Activated CD4-positive, CD25-positive, alpha-beta regulatory T cell treated with anti-CD3 and anti-CD28 coated beads, Interleukin-2, amount 50 U/mL, for 24 hours (primary cell): ENCODE results near the gene NF1.
"Not testable (repeated sequence)": the region's sequence is repeated elsewhere in the genome, so short reads cannot be mapped to it uniquely, and the experiment has no call there.

Source experiments
- ATAC-seq, 2 donors: fragments of 150-1000 bp; cut with Tn5 transposase; one replicate each; pipeline ENCODE4 v1.10.0; 2021; ENCODE audit warnings: mild to moderate bottlenecking in 1 of 2, moderate library complexity in 1 of 2

Gene NF1

GRCh38 chr17:31178951-31179350 is 84.2 kb downstream of the NF1 start:
- ATAC-seq: not testable (repeated sequence)

- ATAC-seq: no peak
These were observed 100.5 kb downstream of the NF1 start for GRCh38 chr17:31195305-31195704.

GRCh38 chr17:31198026-31198425 is 103.2 kb downstream of the NF1 start:
- ATAC-seq: no peak

GRCh38 chr17:31198666-31199065 is 103.9 kb downstream of the NF1 start:
- ATAC-seq: not testable (repeated sequence)

GRCh38 chr17:31200287-31200686 is 105.5 kb downstream of the NF1 start:
- ATAC-seq: no peak

GRCh38 chr17:31202968-31203367 is 108.2 kb downstream of the NF1 start:
- no peak for ATAC-seq

GRCh38 chr17:31211352-31212012 is 116.7 kb downstream of the NF1 start:
- no peak for ATAC-seq

- no peak for ATAC-seq
These were observed 121.4 kb downstream of the NF1 start for GRCh38 chr17:31216031-31216751.

- ATAC-seq: no peak
These were observed 129.6 kb downstream of the NF1 start for GRCh38 chr17:31224366-31224765.

GRCh38 chr17:31225831-31226230 is 131.1 kb downstream of the NF1 start:
- ATAC-seq: no peak

- ATAC-seq: no peak
These were observed 131.6 kb downstream of the NF1 start for GRCh38 chr17:31226373-31226772.

GRCh38 chr17:31226950-31227349 is 132.2 kb downstream of the NF1 start:
- no peak for ATAC-seq

GRCh38 chr17:31231852-31232251 is 137.1 kb downstream of the NF1 start:
- no peak for ATAC-seq

GRCh38 chr17:31235110-31235509 is 140.3 kb downstream of the NF1 start:
- no peak for ATAC-seq

GRCh38 chr17:31236137-31236536 is 141.4 kb downstream of the NF1 start:
- ATAC-seq: no peak

GRCh38 chr17:31236712-31237111 is 141.9 kb downstream of the NF1 start:
- ATAC-seq: no peak

- no peak for ATAC-seq
These were observed 146.3 kb downstream of the NF1 start for GRCh38 chr17:31241116-31241515.

GRCh38 chr17:31248986-31249834 is 154.4 kb downstream of the NF1 start:
- ATAC-seq: no peak

GRCh38 chr17:31249835-31250141 is 155.0 kb downstream of the NF1 start:
- no peak for ATAC-seq

GRCh38 chr17:31250229-31250628 is 155.5 kb downstream of the NF1 start:
- ATAC-seq: no peak

GRCh38 chr17:31251105-31251969 is 156.6 kb downstream of the NF1 start:
- ATAC-seq: no peak

GRCh38 chr17:31251970-31252328 is 157.2 kb downstream of the NF1 start:
- ATAC-seq: no peak

- ATAC-seq: no peak
These were observed 158.0 kb downstream of the NF1 start for GRCh38 chr17:31252741-31253140.
